HS-5 (cell line): ENCODE data around the gene PARN.
"Not testable (repeated sequence)": the region's sequence is repeated elsewhere in the genome, so short reads cannot be mapped to it uniquely, and the experiment has no call there.

ENCODE experiments used
- DNase-seq: peaks from one replicate; pipeline ENCODE4 v3.0.0-alpha.2; 2012; ENCODE audit warnings: low read depth

Gene PARN

DNA sequence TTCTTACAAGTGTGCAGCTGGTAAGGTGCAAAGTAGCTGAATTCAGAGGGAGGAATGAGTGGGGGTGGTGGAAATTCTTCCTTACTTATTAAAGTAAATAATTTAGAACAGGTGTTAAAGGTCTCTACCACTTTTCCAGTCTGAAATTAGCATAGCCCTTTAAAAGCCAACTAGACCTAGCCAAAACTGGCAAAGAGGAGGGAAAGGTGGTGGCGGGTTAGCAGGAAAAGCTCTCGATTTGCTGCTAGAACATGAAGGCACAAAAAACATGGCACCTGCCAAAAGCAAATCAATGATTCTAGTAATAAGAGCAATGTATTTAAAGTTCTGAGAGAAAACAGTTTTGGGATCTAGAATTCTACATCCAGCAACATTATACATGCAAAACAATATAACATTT is 157.7 kb downstream of the PARN start:
- DNase-seq = no peak

DNA sequence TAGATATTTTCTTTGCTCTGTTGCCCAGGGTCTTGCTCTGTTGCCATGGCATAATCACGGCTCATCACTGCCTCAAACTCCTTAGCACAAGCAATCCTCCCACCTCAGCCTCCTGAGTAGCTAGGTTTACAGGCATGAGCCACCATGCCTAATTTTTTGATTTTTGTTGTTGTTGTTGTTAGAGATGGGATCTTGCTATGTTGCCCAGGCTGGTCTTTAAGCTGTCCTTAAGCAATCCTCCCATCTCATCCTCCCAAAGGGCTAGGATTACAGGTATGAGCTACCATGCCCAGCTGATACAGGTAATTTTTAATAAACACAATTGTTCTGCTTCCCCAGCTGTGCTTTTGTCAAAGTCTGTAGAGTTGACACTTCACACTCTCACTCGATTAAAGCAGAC is 159.3 kb downstream of the PARN start:
- DNase-seq = no peak

DNA sequence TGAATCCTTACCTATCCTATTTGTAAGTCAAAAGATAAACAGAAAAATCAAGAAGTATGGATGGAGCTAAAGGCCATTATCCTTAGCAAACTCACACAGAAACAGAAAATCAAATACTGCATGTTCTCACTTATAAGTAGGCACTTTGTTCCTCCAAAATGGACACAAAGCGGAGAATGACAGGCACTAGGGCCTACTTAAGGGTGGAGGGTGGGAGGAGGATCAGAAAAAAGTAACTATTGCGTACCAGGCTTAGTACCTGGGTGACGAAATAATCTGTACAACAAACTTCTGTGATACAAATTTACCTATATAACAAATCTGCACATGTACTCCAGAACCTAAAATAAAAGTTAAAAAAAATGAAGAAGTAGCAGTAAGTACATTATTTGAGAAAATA is 164.3 kb downstream of the PARN start:
- DNase-seq = no peak

- no peak for DNase-seq
Observed at GRCh38 chr16:14464796-14465195, 165.3 kb downstream of the PARN start.

DNA sequence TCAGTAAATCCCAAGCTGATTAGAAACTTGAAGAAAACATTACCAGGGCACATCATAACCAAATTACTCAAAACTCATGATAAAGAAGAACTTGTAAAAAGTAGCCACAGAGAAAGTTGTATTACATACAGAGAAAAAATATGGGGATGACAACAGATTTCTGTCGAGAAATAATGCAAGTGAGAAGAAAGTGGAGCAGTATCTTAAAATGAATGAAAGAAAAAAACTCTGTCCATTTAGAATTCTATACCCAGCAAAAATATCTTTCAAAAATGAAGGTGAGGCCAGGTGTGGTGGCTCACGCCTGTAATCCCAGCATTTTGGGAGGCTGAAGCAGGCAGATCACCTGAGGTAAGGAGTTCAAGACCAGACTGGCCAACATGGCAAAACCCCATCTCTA is 165.9 kb downstream of the PARN start:
- DNase-seq = no peak

GRCh38 chr16:14462811-14463210 is 167.2 kb downstream of the PARN start:
- DNase-seq = no peak

- DNase-seq = no peak
Observed at GRCh38 chr16:14460726-14461125, 169.3 kb downstream of the PARN start.

DNA sequence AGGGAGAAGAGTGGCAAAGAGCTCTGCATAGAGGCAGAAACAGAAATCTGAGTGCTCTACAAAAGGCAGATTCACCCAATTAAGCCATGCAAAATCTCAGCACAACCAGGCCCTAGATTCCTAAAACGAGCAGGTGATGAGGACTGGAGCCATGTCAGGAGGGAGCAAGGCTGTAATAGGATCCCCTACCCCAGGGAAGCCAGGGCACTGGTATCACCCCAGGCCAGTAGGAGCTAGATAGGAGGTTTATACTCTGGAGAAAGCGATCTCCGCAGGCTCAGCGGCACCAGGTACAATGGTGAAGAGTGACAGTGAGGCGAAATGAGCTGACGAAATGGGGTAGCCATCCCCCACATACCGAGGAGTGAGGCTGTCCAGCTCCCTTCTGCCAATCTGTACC is 171.5 kb downstream of the PARN start:
- DNase-seq = no peak

DNA sequence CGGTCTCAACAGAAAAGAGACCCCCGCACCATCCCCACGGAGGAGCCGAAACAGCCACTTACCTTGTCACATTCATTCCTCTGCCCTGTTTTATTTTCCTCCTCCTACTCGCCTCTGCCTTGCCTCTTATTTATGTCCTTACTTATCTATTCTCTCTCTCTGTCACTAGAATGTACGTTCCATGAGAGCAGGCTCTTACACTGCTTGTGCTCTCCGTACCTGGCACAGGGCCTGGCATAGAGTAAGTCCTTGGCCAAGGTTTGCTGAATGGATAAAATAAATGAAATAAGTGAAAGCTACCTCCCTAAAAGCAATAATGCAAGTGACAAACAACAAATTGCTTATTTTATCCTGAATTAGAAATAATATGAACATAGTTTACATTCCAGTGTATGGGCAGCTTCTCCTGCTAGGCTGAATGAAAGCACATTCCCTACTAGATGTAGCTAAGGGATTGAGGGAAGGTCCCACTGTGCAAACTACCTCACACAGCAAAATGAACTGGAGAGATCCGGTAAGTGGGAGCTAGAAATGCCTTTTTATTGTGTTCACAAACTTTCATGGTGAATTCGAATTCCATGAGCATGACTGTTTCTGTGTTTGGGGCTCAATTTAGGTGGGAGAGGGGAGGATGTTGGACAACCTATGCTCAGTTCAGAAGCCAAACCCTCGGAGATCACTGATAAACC is 173.1 kb downstream of the PARN start:
- no peak for DNase-seq

DNA sequence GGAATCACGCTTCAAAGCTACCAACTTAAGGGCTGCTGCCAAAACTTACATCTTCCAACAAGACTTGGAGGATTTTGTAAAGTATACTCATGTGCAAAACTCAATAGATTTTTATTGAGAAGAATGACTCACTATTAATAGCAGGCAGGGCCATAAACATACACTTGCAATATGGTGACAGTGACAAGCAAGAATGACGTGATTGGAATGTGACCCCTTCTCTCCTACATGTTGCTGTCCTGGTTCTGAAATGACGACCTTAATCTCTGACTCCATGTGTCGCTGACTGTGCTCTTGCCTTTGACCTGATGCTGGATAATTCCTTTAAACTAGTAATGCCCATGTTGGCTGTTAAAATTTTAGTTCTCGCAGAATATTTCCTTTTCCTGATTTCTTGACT is 174.5 kb downstream of the PARN start:
- DNase-seq = no peak

DNA sequence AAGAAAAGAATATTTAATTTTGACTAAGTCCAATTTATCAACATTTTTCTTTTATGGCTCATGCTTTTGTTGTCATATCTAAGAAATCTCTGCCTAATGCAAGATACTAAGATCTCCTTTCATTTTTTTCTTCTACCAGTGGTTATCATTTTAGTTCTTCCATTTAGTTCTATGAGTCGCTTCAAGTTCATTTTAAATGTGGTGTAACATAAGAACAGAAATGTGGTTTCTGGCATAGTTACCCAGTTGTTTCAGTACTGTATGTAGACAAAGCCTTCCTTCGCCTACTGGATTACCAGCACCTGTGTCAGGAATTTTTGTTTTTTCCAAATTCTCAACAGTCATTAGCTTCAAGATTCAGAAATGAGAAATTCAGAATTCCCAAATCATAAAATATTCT is 175.7 kb downstream of the PARN start:
- DNase-seq = peak; percentile 51

DNA sequence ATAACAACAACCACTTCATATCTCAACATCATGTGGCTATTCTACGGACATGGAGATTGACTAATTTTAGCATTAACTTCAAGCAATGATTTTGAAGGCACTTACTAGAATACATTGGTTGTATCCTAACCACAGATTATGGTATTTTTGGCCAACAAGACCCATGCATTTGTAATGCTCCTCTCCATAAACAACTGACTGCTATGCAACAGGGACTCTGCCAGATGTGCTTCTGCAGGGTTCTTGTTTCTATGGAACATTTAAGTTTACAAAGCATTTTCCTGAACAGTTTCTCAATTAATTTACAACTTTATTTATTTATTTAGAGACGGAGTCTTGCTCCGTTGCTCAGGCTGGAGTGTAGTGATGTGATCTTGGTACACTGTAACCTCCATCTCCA is 178.0 kb downstream of the PARN start:
- DNase-seq = no peak

DNA sequence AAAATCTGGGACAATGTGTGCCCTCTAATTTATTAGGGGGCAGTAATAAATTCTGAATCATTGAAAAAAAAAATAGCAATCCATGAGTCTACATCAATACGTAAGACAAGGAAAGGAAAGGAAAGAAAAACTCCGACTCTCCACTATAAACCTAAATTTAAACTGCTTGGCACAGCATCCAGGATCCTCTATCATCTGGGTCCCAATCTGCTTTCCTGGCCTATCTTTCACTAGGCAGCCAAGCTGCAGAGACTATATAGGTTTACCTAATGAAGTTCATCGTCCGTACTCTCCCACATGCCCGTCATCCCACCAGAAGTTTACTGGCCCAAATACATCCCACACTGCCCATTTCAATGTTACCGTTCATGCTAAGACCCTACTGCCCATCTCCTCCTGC is 179.2 kb downstream of the PARN start:
- DNase-seq = no peak

- no peak for DNase-seq
Observed at GRCh38 chr16:14449790-14450480, 180.1 kb downstream of the PARN start.

DNA sequence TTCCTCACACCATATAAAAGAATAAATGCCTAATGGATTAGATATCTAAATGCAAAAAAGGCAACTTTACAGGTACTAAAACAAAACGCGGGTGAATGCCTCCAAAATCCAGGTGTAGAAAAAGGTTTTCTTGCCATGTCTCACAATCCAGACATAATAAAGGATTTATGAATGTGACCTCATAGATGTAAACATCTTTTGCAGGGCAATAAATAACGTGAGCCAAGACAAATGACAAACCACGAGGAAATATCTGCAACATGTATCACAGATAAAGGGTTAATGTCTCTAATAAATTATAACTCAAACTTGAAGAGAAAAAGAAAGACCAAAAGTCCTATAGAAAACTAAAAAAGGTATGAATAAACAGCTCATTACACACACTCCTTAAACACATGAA is 180.7 kb downstream of the PARN start:
- no peak for DNase-seq

DNA sequence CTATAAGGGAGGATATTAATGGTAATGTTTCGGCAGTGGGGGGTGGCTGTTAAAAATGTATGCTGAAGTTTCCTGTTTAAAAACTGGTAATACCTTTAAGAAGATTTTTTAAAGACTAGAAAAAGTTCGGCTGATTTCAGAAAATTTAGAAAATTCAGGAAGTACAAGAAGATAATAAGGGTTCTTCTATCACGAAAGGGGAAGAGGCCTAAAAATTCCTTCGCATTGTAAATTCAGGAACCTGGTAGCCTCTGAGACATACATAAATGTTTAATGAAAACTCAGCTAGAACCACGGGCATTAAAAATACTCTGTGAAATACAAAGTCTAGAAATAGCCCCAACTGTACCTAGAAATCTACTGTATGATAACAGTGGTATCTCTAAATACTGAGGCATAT is 181.2 kb downstream of the PARN start:
- DNase-seq = no peak

DNA sequence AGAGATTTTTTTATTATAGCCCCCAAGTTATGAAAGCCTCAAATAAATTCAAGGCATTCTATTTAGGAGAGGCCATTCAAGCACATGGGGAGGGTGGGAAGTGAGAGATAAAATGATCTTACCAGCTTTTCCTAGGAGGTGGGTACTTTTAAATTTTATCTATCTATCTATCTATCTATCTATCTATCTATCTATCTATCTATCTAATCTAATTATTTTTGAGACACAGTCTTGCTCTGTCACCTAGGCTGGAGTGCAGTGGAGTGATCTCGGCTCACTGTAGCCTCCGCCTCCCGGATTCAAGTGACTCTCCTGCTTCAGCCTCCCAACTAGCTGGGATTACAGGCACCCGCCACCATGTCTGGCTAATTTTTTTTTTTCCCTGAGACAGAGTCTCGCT is 182.3 kb downstream of the PARN start:
- no peak for DNase-seq

DNA sequence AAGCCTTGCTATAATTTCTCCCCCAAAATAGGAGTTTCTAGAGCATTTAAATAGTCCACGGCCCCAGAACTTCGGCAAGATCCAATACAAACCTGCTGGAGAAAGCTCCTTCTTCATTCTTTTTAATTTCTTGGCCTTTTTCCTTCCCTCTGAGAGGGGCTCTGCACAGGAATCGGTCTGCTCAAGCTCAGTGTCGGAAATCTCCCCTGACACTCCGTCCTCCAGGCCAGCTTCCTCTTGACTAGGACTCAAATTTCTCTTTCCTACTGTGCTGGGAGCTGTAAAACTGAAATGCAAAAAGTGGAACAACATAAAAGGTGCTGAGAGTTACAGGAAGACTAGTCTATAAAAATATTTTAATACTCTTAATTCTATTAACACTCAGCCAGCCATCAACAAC is 183.3 kb downstream of the PARN start:
- DNase-seq = no peak

DNA sequence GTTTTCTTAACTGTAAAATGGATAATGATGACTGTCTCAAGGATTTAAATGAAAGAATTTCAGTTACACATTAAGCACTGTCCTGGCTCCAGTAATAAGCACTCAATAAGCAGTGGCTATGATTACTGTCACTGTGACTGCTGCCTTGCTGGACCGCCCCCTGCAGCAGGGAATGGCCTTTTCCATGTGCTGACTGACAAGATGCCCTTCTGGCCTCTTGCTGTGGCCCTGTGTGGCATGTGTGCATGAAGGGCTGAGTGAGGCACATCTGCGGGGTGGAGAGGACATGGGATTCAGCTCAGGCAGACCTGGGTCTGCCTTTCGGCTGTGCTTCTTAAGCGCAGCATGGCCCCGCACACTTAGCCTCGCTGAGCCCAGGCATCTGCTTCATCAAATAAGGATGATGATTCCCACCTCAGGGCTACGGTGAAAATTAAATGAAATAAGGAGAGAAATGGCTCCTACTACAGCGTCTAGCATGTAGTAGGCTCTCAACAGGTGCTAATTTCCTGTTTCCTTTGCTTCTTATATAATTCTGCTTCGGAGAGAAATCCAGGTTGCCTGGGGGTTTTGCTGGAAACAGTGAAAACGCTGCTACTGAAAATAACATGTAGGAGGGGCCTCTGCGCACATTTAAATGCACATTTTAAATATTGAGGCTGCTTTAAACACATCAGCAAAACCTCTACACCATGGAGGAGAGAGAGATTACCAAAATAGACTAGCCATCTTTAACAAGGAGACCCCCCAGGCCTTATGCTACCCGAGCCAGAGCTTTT is 183.9 kb downstream of the PARN start:
- no peak for DNase-seq

DNA sequence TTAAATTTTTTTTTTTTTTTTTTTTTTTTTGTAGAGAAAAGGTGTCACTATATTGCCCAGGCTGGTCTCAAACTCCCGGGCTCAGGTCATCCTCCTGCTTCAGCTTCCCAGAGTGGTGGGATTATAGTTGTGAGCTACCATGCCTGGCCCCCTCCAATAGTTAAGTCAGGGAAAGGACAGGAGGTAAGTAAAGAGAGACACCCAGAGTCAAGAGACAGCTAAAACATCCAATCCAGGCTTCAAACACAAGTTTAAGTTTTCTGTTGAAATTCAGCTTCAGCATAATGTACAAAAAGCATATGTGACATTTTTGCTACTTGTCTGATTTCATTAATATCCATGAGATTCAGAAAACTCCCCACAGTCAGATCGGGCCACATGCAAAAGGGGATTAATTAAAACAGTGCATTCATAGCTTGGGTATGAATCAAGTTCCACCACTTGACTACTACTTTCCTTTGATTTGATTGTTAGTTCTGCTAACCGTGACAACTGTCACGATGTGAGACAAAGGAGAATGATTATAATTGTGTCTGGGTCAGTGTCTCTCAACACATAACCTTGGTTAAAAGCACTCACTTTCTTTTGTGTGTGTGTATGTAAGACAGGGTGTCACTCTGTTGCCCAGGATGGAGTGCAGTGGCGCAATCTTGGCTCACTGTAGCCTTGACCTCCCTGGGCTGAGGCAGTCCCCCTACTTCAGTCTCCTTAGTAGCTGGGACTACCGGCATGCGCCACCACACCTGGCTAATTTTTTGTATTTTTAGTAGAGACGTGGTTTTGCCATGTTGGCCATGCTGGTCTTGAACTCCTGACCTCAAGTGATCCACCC is 184.9 kb downstream of the PARN start:
- no peak for DNase-seq

GRCh38 chr16:14441533-14441932 is 188.5 kb downstream of the PARN start:
- DNase-seq = not testable (repeated sequence)

DNA sequence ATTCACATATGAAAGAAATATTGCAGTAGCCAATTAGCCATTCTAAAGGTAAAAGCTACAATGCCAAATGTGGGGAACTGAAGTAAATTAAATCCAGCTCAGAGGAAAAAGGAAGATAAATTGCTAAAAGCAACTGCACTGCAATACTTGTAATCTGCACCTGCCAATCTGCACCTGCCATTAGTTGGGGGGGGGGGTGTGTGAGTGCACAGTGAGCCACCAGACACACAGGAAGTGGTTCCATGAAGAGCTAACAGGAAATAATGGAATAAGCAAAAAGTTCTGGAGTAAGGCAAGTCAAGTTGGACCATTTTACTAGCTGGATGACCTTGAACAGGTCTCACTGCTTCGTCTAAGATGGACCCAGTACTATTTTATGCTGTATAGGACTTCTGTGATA is 191.8 kb downstream of the PARN start:
- DNase-seq = no peak
